ENCODE data around the gene PXK.

- no peak for TF ChIP-seq CTCF (IDR thresholded peaks at IDR 0.05)
- no peak for TF ChIP-seq EZH2phosphoT487 (IDR thresholded peaks at IDR 0.05)
- TF ChIP-seq EZH2 (IDR thresholded peaks at IDR 0.05): no peak
Measured at GRCh38 chr3:58329150-58329921, 3.4 kb upstream of the PXK start.
